Thyroid gland (tissue), 4 donors: ENCODE results near the gene CLCN5.

Experiments
- POLR2A ChIP-seq, 2 donors: fragments of 450-650 bp; IDR thresholded peaks; one replicate each; pipeline ENCODE4 v1.6.1; 2017; ENCODE audit warnings: antibody characterized with exemption in 2 of 2, mild to moderate bottlenecking in 2 of 2, moderate library complexity in 1 of 2
- TF ChIP-seq, protein P1 (sequence below), 6 experiments: fragments of 200-600 bp in 3 of 6; fragments of 450-650 bp in 3 of 6; sonication (generic) in 3 of 6; IDR thresholded peaks; one replicate each; pipeline ENCODE4 v1.5.1; 2016 to 2019; ENCODE audit warnings: antibody characterized with exemption in 6 of 6, mild to moderate bottlenecking in 2 of 6, inconsistent platforms in 1 of 6, moderate library complexity in 1 of 6

- TF ChIP-seq, protein P1, sequence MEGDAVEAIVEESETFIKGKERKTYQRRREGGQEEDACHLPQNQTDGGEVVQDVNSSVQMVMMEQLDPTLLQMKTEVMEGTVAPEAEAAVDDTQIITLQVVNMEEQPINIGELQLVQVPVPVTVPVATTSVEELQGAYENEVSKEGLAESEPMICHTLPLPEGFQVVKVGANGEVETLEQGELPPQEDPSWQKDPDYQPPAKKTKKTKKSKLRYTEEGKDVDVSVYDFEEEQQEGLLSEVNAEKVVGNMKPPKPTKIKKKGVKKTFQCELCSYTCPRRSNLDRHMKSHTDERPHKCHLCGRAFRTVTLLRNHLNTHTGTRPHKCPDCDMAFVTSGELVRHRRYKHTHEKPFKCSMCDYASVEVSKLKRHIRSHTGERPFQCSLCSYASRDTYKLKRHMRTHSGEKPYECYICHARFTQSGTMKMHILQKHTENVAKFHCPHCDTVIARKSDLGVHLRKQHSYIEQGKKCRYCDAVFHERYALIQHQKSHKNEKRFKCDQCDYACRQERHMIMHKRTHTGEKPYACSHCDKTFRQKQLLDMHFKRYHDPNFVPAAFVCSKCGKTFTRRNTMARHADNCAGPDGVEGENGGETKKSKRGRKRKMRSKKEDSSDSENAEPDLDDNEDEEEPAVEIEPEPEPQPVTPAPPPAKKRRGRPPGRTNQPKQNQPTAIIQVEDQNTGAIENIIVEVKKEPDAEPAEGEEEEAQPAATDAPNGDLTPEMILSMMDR (IDR thresholded peaks at IDR 0.05): no peak
- TF ChIP-seq POLR2A (IDR thresholded peaks at IDR 0.05): no peak
These were observed 183.8 kb downstream of the CLCN5 start for GRCh38 chrX:50106051-50106675.
